Sciatic nerve (tissue), 2 donors: Measurements from ENCODE around the gene RSRC1. TPM values are rescaled to one million over a fixed set of nuclear protein-coding genes. Genes with fewer than 3 reads are reported as not detected.
A peak's percentile ranks its signal among the peaks of the same experiment; 100 is the strongest.
"Not testable (repeated sequence)": the region's sequence is repeated elsewhere in the genome, so short reads cannot be mapped to it uniquely, and the experiment has no call there.

ENCODE experiments used
- ATAC-seq: fragments of 200-7000 bp; cut with Tn5 transposase; one replicate; pipeline ENCODE4 v1.9.1; 2020; ENCODE audit warnings: mild to moderate bottlenecking, moderate library complexity
- DNase-seq: peaks from one replicate; pipeline ENCODE4 v3.0.0-alpha.2; 2020; ENCODE audit warnings: low spot score
- intact Hi-C: fragments of 100-400 bp; cut with DNase I; formaldehyde crosslinking; loops from one replicate; pipeline ENCODE4 v1.14.2; 2022
- total RNA-seq: library from RNA; stranded (reverse); fragmentation: NEBNext Ultra II Directional; extraction: Animal tissue kit (Norgen Biotek cat#: 25700); gene quantifications from one replicate; pipeline ENCODE4 v1.2.1, GENCODE V29; 2021
- donor health status: DM: no; HTN: no; CAD: no.
- donor health status: DM: no; HTN: no; CAD: no.

RSRC1 gene
- total RNA-seq, 1 donor from 2014 or later, result 44.2 TPM

- DNase-seq, result no peak
- intact Hi-C loops, result no loop called here
- no peak for ATAC-seq
Observed at GRCh38 chr3:158470944-158471638, 361.2 kb downstream of the RSRC1 start.

GRCh38 chr3:158471639-158472294, 361.9 kb downstream of the RSRC1 start:
- ATAC-seq (peak; percentile 32), DNase-seq (no peak)
- intact Hi-C loops, result no loop called here

- no peak for ATAC-seq
- intact Hi-C loops, result no loop called here
Observed at GRCh38 chr3:158479051-158479450, 369.2 kb downstream of the RSRC1 start.

GRCh38 chr3:158483701-158484235, 373.9 kb downstream of the RSRC1 start:
- ATAC-seq (no peak), DNase-seq (no peak)

More at GRCh38 chr3:158479051-158479450, 369.2 kb downstream of the RSRC1 start:
- DNase-seq, result no peak

GRCh38 chr3:158486200-158486599, 376.3 kb downstream of the RSRC1 start:
- no peak for ATAC-seq
- intact Hi-C loops, result no loop called here

More at GRCh38 chr3:158483701-158484235, 373.9 kb downstream of the RSRC1 start:
- intact Hi-C loops, result no loop called here

GRCh38 chr3:158488670-158489069, 378.8 kb downstream of the RSRC1 start:
- intact Hi-C loops, result no loop called here
- no peak for DNase-seq
- no peak for ATAC-seq

More at GRCh38 chr3:158486200-158486599, 376.3 kb downstream of the RSRC1 start:
- DNase-seq, result no peak

GRCh38 chr3:158489181-158489580, 379.3 kb downstream of the RSRC1 start:
- DNase-seq (no peak), ATAC-seq (no peak)
- intact Hi-C loops, result no loop called here

GRCh38 chr3:158491968-158492367, 382.1 kb downstream of the RSRC1 start:
- intact Hi-C loops, result no loop called here
- ATAC-seq (no peak), DNase-seq (no peak)

- intact Hi-C loops, result no loop called here
- DNase-seq, result no peak
- ATAC-seq, result no peak
Observed at GRCh38 chr3:158492685-158493084, 382.8 kb downstream of the RSRC1 start.

- DNase-seq (no peak), ATAC-seq (no peak)
- intact Hi-C loops, result no loop called here
Observed at GRCh38 chr3:158493931-158494330, 384.0 kb downstream of the RSRC1 start.

- ATAC-seq (no peak), DNase-seq (no peak)
- intact Hi-C loops, result no loop called here
Observed at GRCh38 chr3:158494673-158495072, 384.8 kb downstream of the RSRC1 start.

- ATAC-seq, intact Hi-C loops, DNase-seq: not testable (repeated sequence)
Observed at GRCh38 chr3:158495398-158495902, 385.6 kb downstream of the RSRC1 start.

GRCh38 chr3:158505117-158505516, 395.2 kb downstream of the RSRC1 start:
- intact Hi-C loops, result no loop called here
- DNase-seq (no peak), ATAC-seq (no peak)

GRCh38 chr3:158506456-158506855, 396.6 kb downstream of the RSRC1 start:
- no peak for ATAC-seq
- intact Hi-C loops, result no loop called here
- no peak for DNase-seq

GRCh38 chr3:158508481-158508880, 398.6 kb downstream of the RSRC1 start:
- intact Hi-C loops, result no loop called here
- ATAC-seq (no peak), DNase-seq (no peak)

- intact Hi-C loops, result no loop called here
- ATAC-seq (no peak), DNase-seq (no peak)
Observed at GRCh38 chr3:158509891-158510290, 400.0 kb downstream of the RSRC1 start.

- ATAC-seq, DNase-seq, intact Hi-C loops: not testable (repeated sequence)
Observed at GRCh38 chr3:158516729-158517128, 406.8 kb downstream of the RSRC1 start.

- ATAC-seq (no peak), DNase-seq (no peak)
- intact Hi-C loops, result loop anchor here (2.0 kb wide), 1 partner anchor 25 kb away; no protein-coding TSS in a partner anchor
Observed at GRCh38 chr3:158519776-158520175, 409.9 kb downstream of the RSRC1 start.

- no peak for DNase-seq
- intact Hi-C loops, result no loop called here
- no peak for ATAC-seq
Observed at GRCh38 chr3:158520433-158520832, 410.5 kb downstream of the RSRC1 start.
